Fibroblast of pulmonary artery (primary cell): Measurements from ENCODE around the gene HHIP.

Source experiments
- DNase-seq: peaks from one replicate; pipeline ENCODE4 v3.0.0-alpha.2; 2010; ENCODE audit warnings: low read depth
- H3K4me3 ChIP-seq: replicated peaks from 2 replicates; pipeline ENCODE4 v1.5.1; 2011; ENCODE audit warnings: low read depth, mild to moderate bottlenecking, control low read depth, low read length, moderate library complexity
- TF ChIP-seq, protein P1 (sequence below): IDR thresholded peaks from 2 replicates; pipeline ENCODE4 v1.5.1; 2011; ENCODE audit warnings: mild to moderate bottlenecking, control low read depth, low read length, inconsistent platforms; ENCODE audit errors: missing control alignments

Gene HHIP

DNA sequence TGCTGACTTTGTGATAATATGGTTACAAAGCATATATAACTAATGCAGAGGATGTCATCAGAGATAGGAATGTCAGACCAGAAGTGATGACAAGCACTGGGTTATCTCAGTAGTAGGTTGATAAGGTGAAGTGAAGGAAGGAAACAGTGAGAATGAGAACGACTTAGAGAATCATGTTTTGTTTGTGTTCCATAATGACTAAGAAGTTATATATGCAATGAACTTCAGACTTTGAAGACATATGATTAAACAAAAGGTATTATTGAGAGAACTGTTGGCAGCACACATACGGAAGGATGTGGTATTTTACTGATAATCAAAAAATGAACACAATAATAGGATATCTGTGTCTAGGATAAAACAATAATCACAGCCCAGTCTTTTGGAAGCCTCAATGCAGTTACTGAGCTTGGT lies 18.3 kb upstream of the HHIP start:
- H3K4me3 ChIP-seq, result no peak overlapping the region
- peak; percentile 86 for DNase-seq
- TF ChIP-seq, protein P1, sequence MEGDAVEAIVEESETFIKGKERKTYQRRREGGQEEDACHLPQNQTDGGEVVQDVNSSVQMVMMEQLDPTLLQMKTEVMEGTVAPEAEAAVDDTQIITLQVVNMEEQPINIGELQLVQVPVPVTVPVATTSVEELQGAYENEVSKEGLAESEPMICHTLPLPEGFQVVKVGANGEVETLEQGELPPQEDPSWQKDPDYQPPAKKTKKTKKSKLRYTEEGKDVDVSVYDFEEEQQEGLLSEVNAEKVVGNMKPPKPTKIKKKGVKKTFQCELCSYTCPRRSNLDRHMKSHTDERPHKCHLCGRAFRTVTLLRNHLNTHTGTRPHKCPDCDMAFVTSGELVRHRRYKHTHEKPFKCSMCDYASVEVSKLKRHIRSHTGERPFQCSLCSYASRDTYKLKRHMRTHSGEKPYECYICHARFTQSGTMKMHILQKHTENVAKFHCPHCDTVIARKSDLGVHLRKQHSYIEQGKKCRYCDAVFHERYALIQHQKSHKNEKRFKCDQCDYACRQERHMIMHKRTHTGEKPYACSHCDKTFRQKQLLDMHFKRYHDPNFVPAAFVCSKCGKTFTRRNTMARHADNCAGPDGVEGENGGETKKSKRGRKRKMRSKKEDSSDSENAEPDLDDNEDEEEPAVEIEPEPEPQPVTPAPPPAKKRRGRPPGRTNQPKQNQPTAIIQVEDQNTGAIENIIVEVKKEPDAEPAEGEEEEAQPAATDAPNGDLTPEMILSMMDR, result no peak

DNA sequence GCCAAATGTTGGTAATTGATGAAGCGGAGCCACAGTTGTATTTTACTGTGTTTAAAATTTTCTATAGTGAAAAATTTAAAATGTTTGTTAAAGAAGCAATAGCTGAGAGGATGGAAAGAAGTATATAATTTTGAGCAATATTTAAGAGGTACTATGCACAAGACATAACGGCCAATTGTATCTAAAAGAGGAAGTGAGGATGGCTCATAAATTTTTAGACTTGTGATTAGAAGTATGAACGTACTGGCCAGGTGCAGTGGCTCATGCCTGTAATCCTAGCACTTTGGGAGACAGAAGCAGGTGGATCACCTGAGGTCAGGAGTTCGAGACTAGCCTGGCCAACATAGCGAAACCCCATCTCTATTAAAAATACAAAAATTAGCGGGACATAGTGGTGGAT lies 12.7 kb upstream of the HHIP start:
- DNase-seq, result no peak
- TF ChIP-seq, protein P1, result no peak
- no peak overlapping the region for H3K4me3 ChIP-seq

DNA sequence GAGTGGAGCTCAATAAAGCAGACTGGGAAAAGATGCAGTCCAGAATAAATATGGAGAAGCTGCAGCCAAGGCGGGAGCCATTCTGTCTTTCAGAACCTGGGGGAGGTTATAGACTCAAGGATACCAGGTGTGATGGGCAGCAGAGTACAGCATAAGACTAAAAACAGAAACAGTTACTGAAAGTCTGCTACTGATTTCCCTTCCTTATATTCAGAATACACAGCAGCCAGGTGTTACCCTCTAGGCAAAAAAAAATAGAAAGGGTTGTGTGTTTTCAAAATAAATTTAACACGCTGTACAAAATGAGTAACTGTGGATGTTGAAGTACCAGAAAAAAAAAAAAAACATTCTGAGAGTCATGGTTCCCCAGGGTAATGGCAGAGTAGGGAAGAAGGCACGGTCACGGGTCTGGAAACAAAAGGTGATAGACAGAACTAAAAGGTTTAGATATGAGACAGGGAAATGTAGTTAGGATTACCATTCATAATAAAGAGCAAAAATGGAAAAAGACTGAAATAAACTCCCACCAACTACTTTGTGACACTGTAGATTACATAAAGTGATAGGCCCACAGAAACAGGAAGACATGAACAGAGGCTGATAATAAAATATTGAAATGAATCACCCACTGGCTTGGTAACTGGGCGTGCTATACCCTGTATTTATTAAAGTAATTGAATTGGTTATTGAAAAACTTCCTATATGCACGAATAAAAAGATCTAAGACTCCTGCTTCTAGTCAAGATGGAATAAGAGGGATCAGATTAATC lies 10.8 kb upstream of the HHIP start:
- no peak overlapping the region for H3K4me3 ChIP-seq
- DNase-seq, result no peak
- TF ChIP-seq, protein P1, result no peak

DNA sequence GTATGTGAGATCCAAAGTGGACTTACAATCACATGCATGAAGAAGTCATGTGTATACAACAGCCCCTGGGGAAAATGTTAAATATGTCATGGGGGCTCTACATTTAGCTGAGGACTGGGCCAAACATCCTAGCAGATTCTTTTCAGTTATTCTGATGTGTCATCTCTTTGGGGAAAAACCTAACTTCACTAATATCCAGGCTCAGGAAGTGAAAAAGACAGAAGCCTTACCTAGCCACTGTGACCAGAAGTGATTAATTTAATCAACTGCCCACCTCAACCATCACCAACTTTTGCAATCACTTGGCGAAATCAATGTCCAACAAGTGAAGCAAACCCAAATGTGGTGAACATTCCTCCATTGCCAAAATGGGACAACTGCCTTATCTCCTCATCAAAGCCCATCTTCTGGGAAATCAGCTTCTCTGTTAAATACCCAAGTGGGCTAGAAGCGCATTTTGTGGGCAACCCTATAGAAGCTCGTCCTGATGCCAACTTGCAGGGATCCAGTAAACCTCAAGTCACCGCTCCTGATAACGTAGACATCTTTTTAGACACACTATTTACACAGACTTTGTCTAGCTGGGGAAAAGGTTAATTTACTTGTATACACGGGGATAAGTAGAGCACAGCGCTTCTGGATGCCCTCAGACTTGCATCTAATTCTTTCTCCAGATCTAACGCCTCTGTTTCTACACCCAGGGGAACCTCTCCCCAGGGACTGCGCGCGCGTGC lies 1.4 kb upstream of the HHIP start:
- peak overlapping the region; percentile 89 for H3K4me3 ChIP-seq
- peak; percentile 41 for DNase-seq
- TF ChIP-seq, protein P1, result no peak

DNA sequence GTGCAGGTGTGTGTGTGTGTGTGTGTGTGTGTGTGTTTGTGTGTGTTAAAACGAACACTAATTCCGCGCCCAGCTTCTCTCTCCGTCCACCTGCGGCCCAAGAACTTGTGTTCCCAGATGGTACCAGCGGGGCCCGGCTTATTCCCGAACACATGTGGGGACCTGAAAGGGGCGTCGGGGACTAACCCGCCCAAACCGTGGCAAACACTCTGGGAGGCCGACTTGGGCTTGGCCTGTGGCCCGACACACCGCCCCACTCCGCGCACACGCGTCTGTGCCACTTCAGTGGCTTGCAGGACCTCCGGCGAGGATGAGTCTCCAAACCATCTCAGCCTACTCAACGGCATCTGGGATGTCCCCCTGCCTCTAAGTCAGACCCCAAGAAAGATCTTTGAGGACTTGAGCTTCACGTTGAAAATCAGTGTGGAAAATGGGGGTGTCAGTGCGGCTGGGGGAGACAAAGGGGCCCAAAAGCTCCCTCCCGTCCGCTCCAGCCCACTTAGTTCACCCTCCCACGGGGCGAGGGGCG lies 790 bp upstream of the HHIP start:
- TF ChIP-seq, protein P1, result no peak
- peak; percentile 47 for DNase-seq
- peak overlapping the region; percentile 89 for H3K4me3 ChIP-seq

DNA sequence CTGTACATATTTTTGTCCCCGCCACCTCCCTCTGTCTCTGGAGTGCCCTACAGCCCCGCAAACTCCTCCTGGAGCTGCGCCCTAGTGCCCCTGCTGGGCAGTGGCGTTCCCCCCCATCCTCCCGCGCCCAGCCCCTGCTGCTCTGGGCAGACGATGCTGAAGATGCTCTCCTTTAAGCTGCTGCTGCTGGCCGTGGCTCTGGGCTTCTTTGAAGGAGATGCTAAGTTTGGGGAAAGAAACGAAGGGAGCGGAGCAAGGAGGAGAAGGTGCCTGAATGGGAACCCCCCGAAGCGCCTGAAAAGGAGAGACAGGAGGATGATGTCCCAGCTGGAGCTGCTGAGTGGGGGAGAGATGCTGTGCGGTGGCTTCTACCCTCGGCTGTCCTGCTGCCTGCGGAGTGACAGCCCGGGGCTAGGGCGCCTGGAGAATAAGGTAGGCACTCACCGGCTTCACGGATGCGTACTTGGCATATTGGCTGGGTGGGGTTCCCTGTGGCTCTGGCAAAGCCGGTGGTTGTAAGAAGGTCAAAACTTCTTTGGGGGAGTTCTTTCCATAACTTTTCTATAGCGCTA lies 653 bp downstream of the HHIP start:
- peak overlapping the region; percentile 89 for H3K4me3 ChIP-seq
- TF ChIP-seq, protein P1, result peak; percentile 39

More for the DNA sequence above, 653 bp downstream of the HHIP start:
- DNase-seq, result peak; percentile 40
